Activated CD8-positive, alpha-beta memory T cell treated with anti-CD3 and anti-CD28 coated beads, Interleukin-2, amount 10 ng/mL, durations not matched to agents 7 days and 5 days (primary cell): ENCODE measurements around the gene LIMD2. TPM values are rescaled to one million over a fixed set of nuclear protein-coding genes. Genes with fewer than 3 reads are reported as not detected.

ENCODE experiments used
- ATAC-seq: fragments of 150-1000 bp; cut with Tn5 transposase; one replicate; pipeline ENCODE4 v1.10.0; 2021; ENCODE audit warnings: moderate library complexity
- CTCF ChIA-PET: fragments of 350-600 bp; sonication (Branson Sonifier 250); formaldehyde crosslinking; loops from one replicate; lab custom pipeline; 2021; ENCODE audit warnings: antibody characterized with exemption; lab: Charles Lee
- DNase-seq: peaks from one replicate; pipeline ENCODE4 v3.0.0-alpha.2; 2020
- H3K27ac Mint-ChIP-seq: one replicate; pipeline ENCODE4 v1.8.0; 2021; ENCODE audit warnings: mild to moderate bottlenecking, mixed read lengths
- H3K27me3 Mint-ChIP-seq: one replicate; pipeline ENCODE4 v1.8.0; 2021; ENCODE audit warnings: mixed read lengths
- H3K36me3 Mint-ChIP-seq: one replicate; pipeline ENCODE4 v1.8.0; 2021; ENCODE audit warnings: mild to moderate bottlenecking, mixed read lengths
- H3K4me1 Mint-ChIP-seq: one replicate; pipeline ENCODE4 v1.8.0; 2021; ENCODE audit warnings: mixed read lengths
- H3K4me3 Mint-ChIP-seq: one replicate; pipeline ENCODE4 v1.8.0; 2021; ENCODE audit warnings: mild to moderate bottlenecking, moderate library complexity, mixed read lengths
- H3K9me3 Mint-ChIP-seq: one replicate; pipeline ENCODE4 v1.8.0; 2022; ENCODE audit warnings: low read depth, mixed read lengths
- total RNA-seq, 2 experiments: library from RNA; stranded (reverse); gene quantifications; one replicate each; pipeline ENCODE4 v1.2.3, GENCODE V29; 2021

Gene LIMD2
- total RNA-seq, 2 experiments from 2014 or later, result 303 to 356 TPM

- peaks cover 20% of the 10 kb centered on the region for H3K36me3 Mint-ChIP-seq
- CTCF ChIA-PET, result no interaction called here
Observed at GRCh38 chr17:63659850-63660249, 40.1 kb downstream of the LIMD2 start.

GRCh38 chr17:63658366-63658765 lies 41.6 kb downstream of the LIMD2 start:
- H3K36me3 Mint-ChIP-seq, result peaks cover 18% of the 10 kb centered on the region
- CTCF ChIA-PET, result interaction anchor here (1.1 kb wide), 1 partner anchor 25 kb away, joined by 4 read pairs; no protein-coding TSS in a partner anchor

More at GRCh38 chr17:63659850-63660249, 40.1 kb downstream of the LIMD2 start:
- Mint-ChIP-seq H3K27me3 (no peaks in the 10 kb centered on the region), H3K4me1 (peaks cover 7% of the 10 kb centered on the region), H3K27ac (no peak overlapping the region), H3K4me3 (no peak overlapping the region), H3K9me3 (no peaks in the 10 kb centered on the region)
- DNase-seq (no peak), ATAC-seq (no peak)

GRCh38 chr17:63657786-63658185 lies 42.1 kb downstream of the LIMD2 start:
- H3K27me3 Mint-ChIP-seq, result no peaks in the 10 kb centered on the region
- H3K36me3 Mint-ChIP-seq, result peaks cover 20% of the 10 kb centered on the region
- H3K9me3 Mint-ChIP-seq, result no peaks in the 10 kb centered on the region
- H3K4me3 Mint-ChIP-seq, result no peak overlapping the region
- ATAC-seq, result no peak
- no peaks in the 10 kb centered on the region for H3K4me1 Mint-ChIP-seq
- CTCF ChIA-PET, result no interaction called here
- DNase-seq, result no peak
- no peak overlapping the region for H3K27ac Mint-ChIP-seq

More at GRCh38 chr17:63658366-63658765, 41.6 kb downstream of the LIMD2 start:
- ATAC-seq (no peak), DNase-seq (no peak)
- Mint-ChIP-seq H3K4me1 (no peaks in the 10 kb centered on the region), H3K4me3 (no peak overlapping the region), H3K27me3 (no peaks in the 10 kb centered on the region), H3K9me3 (no peaks in the 10 kb centered on the region), H3K27ac (no peak overlapping the region)

- no peak for ATAC-seq
- CTCF ChIA-PET, result interaction anchor here (1.0 to 1.2 kb wide), 2 partner anchors 13 to 17 kb away, joined by 3 read pairs; no protein-coding TSS in a partner anchor
- DNase-seq, result no peak
- Mint-ChIP-seq H3K4me1 (peaks cover 9% of the 10 kb centered on the region), H3K36me3 (peaks cover 21% of the 10 kb centered on the region), H3K9me3 (no peaks in the 10 kb centered on the region), H3K27me3 (no peaks in the 10 kb centered on the region), H3K4me3 (no peak overlapping the region), H3K27ac (no peak overlapping the region)
Observed at GRCh38 chr17:63653050-63653449, 46.9 kb downstream of the LIMD2 start.

GRCh38 chr17:63652106-63652505 lies 47.8 kb downstream of the LIMD2 start:
- ATAC-seq, result no peak
- CTCF ChIA-PET, result interaction anchor here (1.2 to 1.3 kb wide), 2 partner anchors 9 to 14 kb away, joined by 3 read pairs; no protein-coding TSS in a partner anchor

GRCh38 chr17:63649813-63650212 lies 50.1 kb downstream of the LIMD2 start:
- no peaks in the 10 kb centered on the region for H3K9me3 Mint-ChIP-seq
- no peak overlapping the region for H3K4me3 Mint-ChIP-seq
- no peak for ATAC-seq
- no peak overlapping the region for H3K27ac Mint-ChIP-seq
- H3K4me1 Mint-ChIP-seq, result peaks cover 12% of the 10 kb centered on the region
- H3K27me3 Mint-ChIP-seq, result no peaks in the 10 kb centered on the region
- CTCF ChIA-PET, result no interaction called here
- DNase-seq, result no peak
- H3K36me3 Mint-ChIP-seq, result peaks cover 19% of the 10 kb centered on the region

More at GRCh38 chr17:63652106-63652505, 47.8 kb downstream of the LIMD2 start:
- Mint-ChIP-seq H3K27ac (no peak overlapping the region), H3K4me1 (peaks cover 9% of the 10 kb centered on the region), H3K4me3 (no peak overlapping the region), H3K9me3 (no peaks in the 10 kb centered on the region), H3K27me3 (no peaks in the 10 kb centered on the region), H3K36me3 (peaks cover 17% of the 10 kb centered on the region)
- DNase-seq, result no peak

- H3K4me1 Mint-ChIP-seq, result peaks cover 12% of the 10 kb centered on the region
- H3K27me3 Mint-ChIP-seq, result no peaks in the 10 kb centered on the region
- CTCF ChIA-PET, result no interaction called here
- ATAC-seq, result no peak
- H3K27ac Mint-ChIP-seq, result no peak overlapping the region
- H3K9me3 Mint-ChIP-seq, result no peaks in the 10 kb centered on the region
- H3K36me3 Mint-ChIP-seq, result peaks cover 17% of the 10 kb centered on the region
- no peak for DNase-seq
- H3K4me3 Mint-ChIP-seq, result no peak overlapping the region
Observed at GRCh38 chr17:63647936-63648335, 52.0 kb downstream of the LIMD2 start.

- Mint-ChIP-seq H3K36me3 (peaks cover 15% of the 10 kb centered on the region), H3K9me3 (no peaks in the 10 kb centered on the region), H3K4me1 (peaks cover 12% of the 10 kb centered on the region), H3K27me3 (no peaks in the 10 kb centered on the region), H3K4me3 (no peak overlapping the region), H3K27ac (no peak overlapping the region)
- ATAC-seq (no peak), DNase-seq (no peak)
- CTCF ChIA-PET, result interaction anchor here (0.6 kb wide), 1 partner anchor 14 kb away, joined by 3 read pairs; no protein-coding TSS in a partner anchor
Observed at GRCh38 chr17:63647065-63647725, 52.7 kb downstream of the LIMD2 start.

- H3K4me1 Mint-ChIP-seq, result peaks cover 12% of the 10 kb centered on the region
- no peak for ATAC-seq
- CTCF ChIA-PET, result no interaction called here
Observed at GRCh38 chr17:63646488-63646806, 53.5 kb downstream of the LIMD2 start.

More at GRCh38 chr17:63646488-63646806, 53.5 kb downstream of the LIMD2 start:
- H3K27me3 Mint-ChIP-seq, result no peaks in the 10 kb centered on the region
- no peak for DNase-seq
- no peak overlapping the region for H3K27ac Mint-ChIP-seq
- H3K9me3 Mint-ChIP-seq, result no peaks in the 10 kb centered on the region
- H3K36me3 Mint-ChIP-seq, result peaks cover 11% of the 10 kb centered on the region
- H3K4me3 Mint-ChIP-seq, result no peak overlapping the region

Other genes starting within 250 kb of the LIMD2 start
- gene ACE, start 223.1 kb downstream of the LIMD2 start, total RNA-seq, result 1 to 10 TPM in 1 of 2 experiments, under 1 TPM in 1; 0.33 to 2.2 TPM
- not detected for gene KCNH6, start 176.8 kb downstream of the LIMD2 start, total RNA-seq
- 100 to 1,000 TPM; 129 to 139 TPM for gene DCAF7, start 149.6 kb downstream of the LIMD2 start, total RNA-seq
- 10 to 100 TPM; 23.3 to 27.8 TPM for gene TACO1, start 99.2 kb downstream of the LIMD2 start, total RNA-seq
- gene MAP3K3, start 77.7 kb downstream of the LIMD2 start, total RNA-seq, result 10 to 100 TPM; 29.0 to 36.5 TPM
- gene STRADA, start 41.7 kb upstream of the LIMD2 start, total RNA-seq, result 10 to 100 TPM; 59.9 to 76.8 TPM
- gene CCDC47, start 73.5 kb upstream of the LIMD2 start, total RNA-seq, result 10 to 100 TPM; 55.7 to 71.1 TPM
- gene DDX42, start 74.0 kb upstream of the LIMD2 start, total RNA-seq, result 100 to 1,000 TPM; 121 to 123 TPM
- 100 to 1,000 TPM; 157 to 195 TPM for gene PSMC5, start 127.3 kb upstream of the LIMD2 start, total RNA-seq
- 10 to 100 TPM; 58.9 to 71.7 TPM for gene FTSJ3, start 127.5 kb upstream of the LIMD2 start, total RNA-seq
- 100 to 1,000 TPM; 137 to 151 TPM for gene SMARCD2, start 142.6 kb upstream of the LIMD2 start, total RNA-seq
- not detected for gene CSH2, start 173.6 kb upstream of the LIMD2 start, total RNA-seq
- gene GH2, start 181.8 kb upstream of the LIMD2 start, total RNA-seq, result not detected
- not detected for gene CSH1, start 196.4 kb upstream of the LIMD2 start, total RNA-seq
- gene CSHL1, start 211.1 kb upstream of the LIMD2 start, total RNA-seq, result not detected
- not detected for gene GH1, start 218.7 kb upstream of the LIMD2 start, total RNA-seq
- 10 to 100 TPM; 15.0 to 19.1 TPM for gene CD79B, start 232.2 kb upstream of the LIMD2 start, total RNA-seq